Measurements from ENCODE around the gene CHAF1A. TPM values are rescaled to one million over a fixed set of nuclear protein-coding genes. Genes with fewer than 3 reads are reported as not detected.
A peak's percentile ranks its signal among the peaks of the same experiment; 100 is the strongest.

CHAF1A gene
- total RNA-seq, 2 donors from 2014 or later: 2.6 to 5.0 TPM

DNA sequence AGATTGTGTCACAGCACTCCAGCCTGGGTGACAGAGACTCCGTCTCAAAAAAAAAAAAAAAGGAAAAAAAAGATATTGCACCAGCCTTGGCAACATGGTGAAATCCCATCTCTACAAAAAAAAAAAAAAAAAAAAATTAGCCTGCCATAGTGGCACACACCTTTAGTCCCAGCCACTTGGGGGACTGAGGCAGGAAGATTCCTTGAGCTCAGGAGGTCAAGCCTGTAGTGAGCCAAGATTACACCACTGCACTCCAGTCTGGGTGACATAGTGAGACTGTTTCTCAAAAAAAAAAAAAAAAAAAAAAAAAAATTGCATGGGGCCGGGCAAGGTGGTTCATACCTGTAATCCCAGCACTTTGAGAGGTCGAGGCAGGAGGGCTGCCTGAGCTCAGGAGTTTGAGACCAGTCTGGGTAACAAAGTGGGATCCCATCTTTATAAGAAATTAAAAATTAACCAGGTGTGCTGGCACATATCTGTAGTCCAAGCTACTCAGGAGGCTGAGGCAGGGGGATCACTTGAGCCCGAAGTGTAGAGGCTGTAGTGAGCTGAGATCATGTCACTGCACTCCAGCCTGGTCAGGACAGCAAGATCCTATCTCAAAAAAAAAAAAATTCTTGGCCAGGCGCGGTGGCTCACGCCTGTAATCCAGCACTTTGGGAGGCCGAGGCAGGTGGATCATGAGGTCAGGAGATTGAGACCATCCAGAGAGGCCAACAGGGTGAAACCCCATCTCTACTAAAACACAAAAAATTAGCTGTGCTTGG is 62.6 kb downstream of the CHAF1A start:
- no peak overlapping the region for H3K27ac ChIP-seq
- no peaks in the 10 kb centered on the region for H3K9me3 ChIP-seq
- no peak overlapping the region for H3K4me3 ChIP-seq
- H3K36me3 ChIP-seq: no peaks in the 10 kb centered on the region
- TF ChIP-seq, protein P1, sequence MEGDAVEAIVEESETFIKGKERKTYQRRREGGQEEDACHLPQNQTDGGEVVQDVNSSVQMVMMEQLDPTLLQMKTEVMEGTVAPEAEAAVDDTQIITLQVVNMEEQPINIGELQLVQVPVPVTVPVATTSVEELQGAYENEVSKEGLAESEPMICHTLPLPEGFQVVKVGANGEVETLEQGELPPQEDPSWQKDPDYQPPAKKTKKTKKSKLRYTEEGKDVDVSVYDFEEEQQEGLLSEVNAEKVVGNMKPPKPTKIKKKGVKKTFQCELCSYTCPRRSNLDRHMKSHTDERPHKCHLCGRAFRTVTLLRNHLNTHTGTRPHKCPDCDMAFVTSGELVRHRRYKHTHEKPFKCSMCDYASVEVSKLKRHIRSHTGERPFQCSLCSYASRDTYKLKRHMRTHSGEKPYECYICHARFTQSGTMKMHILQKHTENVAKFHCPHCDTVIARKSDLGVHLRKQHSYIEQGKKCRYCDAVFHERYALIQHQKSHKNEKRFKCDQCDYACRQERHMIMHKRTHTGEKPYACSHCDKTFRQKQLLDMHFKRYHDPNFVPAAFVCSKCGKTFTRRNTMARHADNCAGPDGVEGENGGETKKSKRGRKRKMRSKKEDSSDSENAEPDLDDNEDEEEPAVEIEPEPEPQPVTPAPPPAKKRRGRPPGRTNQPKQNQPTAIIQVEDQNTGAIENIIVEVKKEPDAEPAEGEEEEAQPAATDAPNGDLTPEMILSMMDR (IDR thresholded peaks at IDR 0.05): no peak
- no peak for DNase-seq (ENCODE audit: low spot score)
- H3K27me3 ChIP-seq: no peaks in the 10 kb centered on the region
- no peaks in the 10 kb centered on the region for H3K4me1 ChIP-seq

DNA sequence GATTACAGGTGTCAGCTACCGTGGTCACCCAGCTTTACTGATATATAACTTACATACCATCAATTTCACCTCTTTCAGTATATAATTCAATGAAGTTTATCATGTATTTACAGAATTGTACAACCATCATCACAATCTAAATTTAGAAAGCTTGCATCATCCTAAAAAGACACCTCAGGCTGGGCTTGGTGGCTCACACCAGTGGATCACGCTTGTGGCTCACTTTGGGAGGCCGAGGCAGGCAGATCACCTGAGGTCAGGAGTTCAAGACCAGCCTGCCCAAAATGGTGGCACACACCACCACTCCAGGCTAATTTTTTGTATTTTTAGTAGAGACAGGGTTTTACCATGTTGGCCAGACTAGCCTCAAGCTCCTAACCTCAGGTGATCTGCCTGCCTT is 65.4 kb downstream of the CHAF1A start:
- Histone ChIP-seq H3K9me3 (no peaks in the 10 kb centered on the region), H3K27ac (no peak overlapping the region), H3K27me3 (no peaks in the 10 kb centered on the region), H3K4me3 (no peak overlapping the region), H3K4me1 (peaks cover 0 to 10% of the 10 kb centered on the region in 2 donors), H3K36me3 (no peaks in the 10 kb centered on the region)
- DNase-seq (ENCODE audit: low spot score): no peak
- TF ChIP-seq, protein P1 (IDR thresholded peaks at IDR 0.05): no peak

DNA sequence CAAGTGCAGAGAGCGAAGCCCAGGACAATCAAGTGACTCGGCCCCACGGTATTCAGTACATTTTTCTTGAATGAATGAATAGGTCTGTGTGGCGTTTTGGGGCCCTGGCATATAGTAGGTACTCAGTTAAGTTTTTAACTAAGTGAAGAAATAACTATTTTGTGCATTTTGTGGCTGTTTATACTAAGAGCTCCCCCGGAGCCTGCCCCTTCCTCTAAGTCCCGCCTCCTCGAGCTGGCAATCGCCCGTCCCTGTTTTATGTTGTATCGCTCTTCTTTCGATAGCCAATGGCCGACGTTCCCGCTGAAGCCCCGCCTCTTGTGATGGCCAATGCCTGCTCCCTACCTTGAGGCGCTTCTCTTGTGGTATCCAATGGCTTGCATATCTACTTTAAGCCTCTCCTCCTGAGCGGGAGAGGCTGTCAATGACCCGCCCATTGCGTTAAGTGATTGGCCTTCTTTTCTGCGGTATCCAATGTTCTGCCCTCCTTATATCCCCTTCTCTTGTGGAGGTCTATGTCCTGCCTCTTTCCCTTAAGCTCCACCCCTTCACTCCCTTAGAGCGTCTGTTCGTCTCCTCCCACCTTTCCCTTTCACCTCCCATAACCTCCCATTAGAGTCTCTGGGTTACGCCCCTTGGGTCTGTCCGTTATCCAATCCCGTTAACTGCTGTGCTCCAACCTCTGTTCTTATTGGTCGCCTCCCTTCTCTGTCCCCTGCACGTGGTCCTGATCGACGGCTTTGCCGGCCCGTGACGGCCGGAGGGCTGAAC is 69.1 kb downstream of the CHAF1A start:
- TF ChIP-seq, protein P1 (IDR thresholded peaks at IDR 0.05): no peak
- no peaks in the 10 kb centered on the region for H3K27me3 ChIP-seq
- H3K4me3 ChIP-seq: peak overlapping the region; percentile 41 to 98
- H3K9me3 ChIP-seq: no peaks in the 10 kb centered on the region
- H3K4me1 ChIP-seq: peaks cover 0 to 30% of the 10 kb centered on the region in 2 donors
- peak overlapping the region; percentile 79 to 82 for H3K27ac ChIP-seq
- no peaks in the 10 kb centered on the region for H3K36me3 ChIP-seq
- DNase-seq (ENCODE audit: low spot score): peak; percentile 100

DNA sequence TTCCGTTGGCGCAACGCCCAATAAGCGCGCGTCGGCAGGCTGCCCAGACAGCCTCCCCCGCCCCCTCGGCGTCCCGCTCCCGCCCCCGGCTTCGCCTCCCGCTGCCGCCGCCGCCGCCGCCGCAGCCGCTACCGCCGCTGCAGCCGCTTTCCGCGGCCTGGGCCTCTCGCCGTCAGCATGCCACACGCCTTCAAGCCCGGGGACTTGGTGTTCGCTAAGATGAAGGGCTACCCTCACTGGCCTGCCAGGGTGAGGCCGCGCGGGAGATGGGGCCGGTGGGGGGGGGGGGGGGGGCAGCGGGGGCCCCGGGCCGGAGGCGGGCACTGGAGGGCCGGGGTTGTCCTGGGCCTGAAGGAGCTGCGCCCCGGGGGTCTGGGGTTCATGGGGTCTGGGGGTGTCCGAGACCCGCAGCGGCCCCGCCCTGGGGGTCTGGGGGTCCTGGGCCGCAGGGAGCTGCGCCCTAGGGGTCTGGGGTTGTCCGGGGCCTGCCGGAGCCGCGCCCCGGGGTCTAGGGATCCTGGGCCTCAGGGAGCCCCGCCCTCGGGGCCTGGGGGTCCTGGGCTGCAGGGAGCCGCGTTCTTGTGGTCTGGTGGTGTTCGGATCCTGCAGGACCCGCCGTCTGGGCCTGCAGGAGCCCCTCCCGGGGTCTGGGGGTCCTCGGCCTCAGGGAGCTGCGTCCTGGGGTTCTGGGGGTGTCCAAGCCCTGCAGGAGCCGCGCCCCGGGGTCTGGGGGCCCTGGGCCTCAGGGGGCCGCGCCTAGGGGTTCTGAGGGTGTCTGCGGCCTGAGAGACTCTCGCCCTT is 69.9 kb downstream of the CHAF1A start, which contains the start of gene HDGFL2:
TSS of gene HDGFL2 (plus strand) at position 124 of the 801 bp plus-strand sequence. CDS start at position 178, 54 bp downstream.
- DNase-seq (ENCODE audit: low spot score): no peak
- H3K4me3 ChIP-seq: peak within 1 kb of the TSS; percentile 85 to 98

More for the DNA sequence above, 69.9 kb downstream of the CHAF1A start, which contains the start of gene HDGFL2:
- Histone ChIP-seq H3K9me3 (no peaks in the 10 kb centered on the region), H3K36me3 (peaks cover 6% of the 10 kb centered on the region), H3K27ac (peak within 1 kb of the TSS; percentile 79 to 82), H3K27me3 (no peaks in the 10 kb centered on the region), H3K4me1 (peaks cover 0 to 30% of the 10 kb centered on the region in 2 donors)
- TF ChIP-seq, protein P1 (IDR thresholded peaks at IDR 0.05): no peak
